ENCODE measurements around the gene USPL1. TPM values are rescaled to one million over a fixed set of nuclear protein-coding genes. Genes with fewer than 3 reads are reported as not detected.

The USPL1 gene
- total RNA-seq, 1 experiment from 2014 or later: 6.0 TPM

GRCh38 chr13:30623392-30623791 lies 5.7 kb downstream of the USPL1 start:
- Histone ChIP-seq H3K27me3 (ENCODE audit: low read length) (no peaks in the 10 kb centered on the region), H2AFZ (ENCODE audit: low read length) (no peak overlapping the region), H3K4me3 (ENCODE audit: low read length) (no peak overlapping the region), H3K4me2 (ENCODE audit: low read length) (no peak overlapping the region), H3K79me2 (ENCODE audit: low read length) (peaks cover 76% of the 10 kb centered on the region), H3K9me3 (ENCODE audit: low read length) (no peaks in the 10 kb centered on the region), H3K9me2 (replicated peaks; ENCODE audit: low read length) (no peaks in the 10 kb centered on the region), H3F3A (ENCODE audit: low read length, unreplicated experiment) (no peaks in the 10 kb centered on the region), H3K4me1 (ENCODE audit: insufficient read depth, low read length) (peaks cover 17% of the 10 kb centered on the region), H3K9ac (ENCODE audit: low read length) (no peak overlapping the region), H4K20me1 (ENCODE audit: low read length) (peaks cover 12% of the 10 kb centered on the region; the same call in 1 of the 2 replicates), H3K27ac (ENCODE audit: low read length) (no peak overlapping the region), H3K36me3 (ENCODE audit: low read depth, low read length) (peaks cover 24% of the 10 kb centered on the region)
- DNase-seq: no peak
- ChIA-PET POLR2A (ENCODE audit: unreplicated experiment) (no interaction called here), CTCF (no interaction called here)
- no TSS peak for BruUV-seq (replicated peaks)
- TF ChIP-seq EZH2phosphoT487 (IDR thresholded peaks at IDR 0.05; ENCODE audit: borderline replicate concordance, low read length) (no peak), EZH2 (IDR thresholded peaks at IDR 0.05; ENCODE audit: low read length, unreplicated experiment) (no peak), CTCF (conservative IDR thresholded peaks at IDR 0.05; ENCODE audit: low read depth, low read length) (no peak)
- intact Hi-C loops (cut with micrococcal nuclease): loop anchor here (5.0 kb wide), 1 partner anchor 49 kb away; no protein-coding TSS in a partner anchor
- no peak for ATAC-seq

GRCh38 chr13:30624630-30625029 lies 6.9 kb downstream of the USPL1 start:
- no peak overlapping the region for H3K27ac ChIP-seq (ENCODE audit: low read length)
- H3K79me2 ChIP-seq (ENCODE audit: low read length): peaks cover 76% of the 10 kb centered on the region
- TF ChIP-seq EZH2 (IDR thresholded peaks at IDR 0.05; ENCODE audit: low read length, unreplicated experiment) (no peak), CTCF (conservative IDR thresholded peaks at IDR 0.05; ENCODE audit: low read depth, low read length) (no peak), EZH2phosphoT487 (IDR thresholded peaks at IDR 0.05; ENCODE audit: borderline replicate concordance, low read length) (no peak)
- POLR2A ChIA-PET (ENCODE audit: unreplicated experiment): no interaction called here
- ATAC-seq (no peak), DNase-seq (no peak)
- intact Hi-C loops (cut with micrococcal nuclease): loop anchor here (5.0 kb wide), 1 partner anchor 48 kb away; no protein-coding TSS in a partner anchor
- no peak overlapping the region for H2AFZ ChIP-seq (ENCODE audit: low read length)
- peaks cover 11% of the 10 kb centered on the region; the same call in 1 of the 2 replicates for H4K20me1 ChIP-seq (ENCODE audit: low read length)
- CTCF ChIA-PET: no interaction called here
- peaks cover 16% of the 10 kb centered on the region for H3K4me1 ChIP-seq (ENCODE audit: insufficient read depth, low read length)
- no peaks in the 10 kb centered on the region for H3K9me3 ChIP-seq (ENCODE audit: low read length)
- H3K4me2 ChIP-seq (ENCODE audit: low read length): no peak overlapping the region
- no peak overlapping the region for H3K9ac ChIP-seq (ENCODE audit: low read length)
- H3K27me3 ChIP-seq (ENCODE audit: low read length): no peaks in the 10 kb centered on the region
- no peaks in the 10 kb centered on the region for H3K9me2 ChIP-seq (replicated peaks; ENCODE audit: low read length)
- no peak overlapping the region for H3K4me3 ChIP-seq (ENCODE audit: low read length)
- peaks cover 24% of the 10 kb centered on the region for H3K36me3 ChIP-seq (ENCODE audit: low read depth, low read length)
- no peaks in the 10 kb centered on the region for H3F3A ChIP-seq (ENCODE audit: low read length, unreplicated experiment)
- BruUV-seq (replicated peaks): no TSS peak

GRCh38 chr13:30629527-30629926 lies 11.8 kb downstream of the USPL1 start:
- Histone ChIP-seq H4K20me1 (ENCODE audit: low read length) (no peaks in the 10 kb centered on the region), H2AFZ (ENCODE audit: low read length) (no peak overlapping the region), H3K9ac (ENCODE audit: low read length) (no peak overlapping the region), H3K4me1 (ENCODE audit: insufficient read depth, low read length) (no peaks in the 10 kb centered on the region), H3K4me3 (ENCODE audit: low read length) (no peak overlapping the region), H3K4me2 (ENCODE audit: low read length) (no peak overlapping the region), H3K9me2 (replicated peaks; ENCODE audit: low read length) (no peaks in the 10 kb centered on the region), H3K27ac (ENCODE audit: low read length) (no peak overlapping the region), H3K9me3 (ENCODE audit: low read length) (no peaks in the 10 kb centered on the region), H3F3A (ENCODE audit: low read length, unreplicated experiment) (no peaks in the 10 kb centered on the region), H3K79me2 (ENCODE audit: low read length) (peaks cover 64% of the 10 kb centered on the region), H3K27me3 (ENCODE audit: low read length) (no peaks in the 10 kb centered on the region), H3K36me3 (ENCODE audit: low read depth, low read length) (peaks cover 16% of the 10 kb centered on the region; the same call in 1 of the 2 replicates)
- ChIA-PET CTCF (no interaction called here), POLR2A (ENCODE audit: unreplicated experiment) (no interaction called here)
- ATAC-seq (no peak), DNase-seq (no peak)
- intact Hi-C loops (cut with micrococcal nuclease): no loop called here
- BruUV-seq (replicated peaks): no TSS peak
- no peak for TF ChIP-seq CTCF (conservative IDR thresholded peaks at IDR 0.05; ENCODE audit: low read depth, low read length)
- TF ChIP-seq EZH2 (IDR thresholded peaks at IDR 0.05; ENCODE audit: low read length, unreplicated experiment): no peak
- TF ChIP-seq EZH2phosphoT487 (IDR thresholded peaks at IDR 0.05; ENCODE audit: borderline replicate concordance, low read length): no peak
